IMR-90 (cell line): ENCODE measurements around the gene HASPIN. TPM values are rescaled to one million over a fixed set of nuclear protein-coding genes. Genes with fewer than 3 reads are reported as not detected.

Source experiments
- ATAC-seq: fragments of 200-7000 bp; cut with Tn5 transposase; 2 replicates; pipeline ENCODE4 v1.9.1; 2020; ENCODE audit warnings: low read depth, mild to moderate bottlenecking, moderate library complexity
- BruUV-seq: library from RNA; stranded (reverse); fragments of 400-500 nt; replicated peaks from 2 replicates; lab custom pipeline; 2021; lab: Mats Ljungman, UMichigan
- CTCF ChIA-PET: fragments of 300-600 bp; formaldehyde crosslinking; extraction: SDS; loops from one replicate; lab custom pipeline; 2021; ENCODE audit warnings: antibody characterized with exemption; lab: Yijun Ruan, JAX
- POLR2A ChIA-PET: fragments of 300-600 bp; sonication (Branson Sonifier 250); formaldehyde crosslinking; loops from one replicate; lab custom pipeline; 2022; ENCODE audit warnings: antibody characterized with exemption; ENCODE audit not compliant: unreplicated experiment; lab: Charles Lee
- DNase-seq: peaks from one replicate; pipeline ENCODE4 v3.0.0; 2013
- H2AFZ ChIP-seq: replicated peaks from 2 replicates; pipeline ENCODE3; 2013; ENCODE audit warnings: low read length, mild to moderate bottlenecking; ENCODE audit not compliant: poor library complexity
- H2AK5ac ChIP-seq: 2 replicates; pipeline ENCODE4 v1.6.1; 2013; ENCODE audit warnings: low read depth, low read length, inconsistent platforms
- H2AK9ac ChIP-seq: replicated peaks from 2 replicates; pipeline ENCODE3; 2013; ENCODE audit warnings: mild to moderate bottlenecking, low read depth, low read length, moderate library complexity; ENCODE audit not compliant: poor library complexity
- H2BK120ac ChIP-seq: 2 replicates; pipeline ENCODE4 v1.6.1; 2013; ENCODE audit warnings: low read depth, low read length, inconsistent platforms
- H2BK15ac ChIP-seq: 3 replicates; pipeline ENCODE4 v1.6.1; 2013; ENCODE audit warnings: low read depth, low read length, inconsistent platforms
- H2BK20ac ChIP-seq: 2 replicates; pipeline ENCODE4 v1.6.1; 2013; ENCODE audit warnings: low read depth, mild to moderate bottlenecking, inconsistent platforms, low read length, moderate library complexity
- H2BK5ac ChIP-seq: 2 replicates; pipeline ENCODE4 v1.6.1; 2013; ENCODE audit warnings: mild to moderate bottlenecking, low read depth, low read length, inconsistent platforms; ENCODE audit not compliant: poor library complexity, severe bottlenecking
- H3K14ac ChIP-seq: replicated peaks from 2 replicates; pipeline ENCODE4 v1.6.1; 2013; ENCODE audit warnings: low read depth, low read length, inconsistent platforms
- H3K18ac ChIP-seq: 2 replicates; pipeline ENCODE4 v1.6.1; 2013; ENCODE audit warnings: low read depth, low read length, control low read depth
- H3K23ac ChIP-seq: 2 replicates; pipeline ENCODE4 v1.6.1; 2013; ENCODE audit warnings: low read depth, low read length, inconsistent platforms
- H3K27ac ChIP-seq: 2 replicates; pipeline ENCODE4 v1.5.1; 2013; ENCODE audit warnings: mild to moderate bottlenecking, control low read depth, low read length; ENCODE audit not compliant: insufficient read depth
- H3K27me3 ChIP-seq: 2 replicates; pipeline ENCODE4 v1.6.1; 2013; ENCODE audit warnings: low read length; ENCODE audit not compliant: control insufficient read depth, insufficient read depth
- H3K36me3 ChIP-seq: 2 replicates; pipeline ENCODE4 v1.6.1; 2013; ENCODE audit warnings: low read length, mixed read lengths; ENCODE audit not compliant: control insufficient read depth, insufficient read depth
- H3K4ac ChIP-seq: 2 replicates; pipeline ENCODE4 v1.6.1; 2013; ENCODE audit warnings: low read depth, low read length, inconsistent platforms
- H3K4me1 ChIP-seq: 2 replicates; pipeline ENCODE4 v1.6.1; 2013; ENCODE audit warnings: low read length, mixed read lengths; ENCODE audit not compliant: control insufficient read depth, insufficient read depth
- H3K4me2 ChIP-seq: 2 replicates; pipeline ENCODE4 v1.6.1; 2013; ENCODE audit warnings: low read depth, mild to moderate bottlenecking, control low read depth, low read length, moderate library complexity
- H3K4me3 ChIP-seq: 2 replicates; pipeline ENCODE4 v1.5.1; 2013; ENCODE audit warnings: low read depth, mild to moderate bottlenecking, control low read depth, low read length, moderate library complexity; ENCODE audit not compliant: insufficient read depth
- H3K56ac ChIP-seq: 2 replicates; pipeline ENCODE4 v1.6.1; 2013; ENCODE audit warnings: low read length, inconsistent platforms; ENCODE audit not compliant: insufficient read depth; ENCODE audit errors: extremely low read depth
- H3K79me1 ChIP-seq, 2 experiments: 2 replicates each; pipeline ENCODE4 v1.6.1; 2013; ENCODE audit warnings: low read length in 2 of 2, inconsistent platforms in 1 of 2, low read depth in 1 of 2
- H3K9ac ChIP-seq: 2 replicates; pipeline ENCODE4 v1.6.1; 2013; ENCODE audit warnings: low read depth, low read length, control low read depth
- H3K9me1 ChIP-seq: 2 replicates; pipeline ENCODE4 v1.6.1; 2013; ENCODE audit warnings: low read length, inconsistent platforms; ENCODE audit not compliant: insufficient read depth
- H3K9me3 ChIP-seq: 2 replicates; pipeline ENCODE4 v1.6.1; 2013; ENCODE audit warnings: low read length; ENCODE audit not compliant: control insufficient read depth, insufficient read depth
- H4K20me1 ChIP-seq: 2 replicates; pipeline ENCODE4 v1.6.1; 2013; ENCODE audit warnings: low read length, inconsistent platforms; ENCODE audit not compliant: insufficient read depth
- H4K5ac ChIP-seq: 2 replicates; pipeline ENCODE4 v1.6.1; 2013; ENCODE audit warnings: mild to moderate bottlenecking, low read depth, low read length, control low read depth
- H4K8ac ChIP-seq, 2 experiments: 2 replicates each; pipeline ENCODE4 v1.6.1; 2013; ENCODE audit warnings: low read depth in 2 of 2, low read length in 2 of 2, control low read depth in 1 of 2, inconsistent platforms in 1 of 2
- H4K91ac ChIP-seq: 2 replicates; pipeline ENCODE4 v1.6.1; 2013; ENCODE audit warnings: low read depth, low read length, inconsistent platforms; ENCODE audit not compliant: insufficient read depth
- BHLHE40 ChIP-seq: fragments of 150-350 bp; IDR thresholded peaks from 2 replicates; pipeline ENCODE4 v1.6.1; 2016; ENCODE audit warnings: mild to moderate bottlenecking, low read depth, low read length
- CHD1 ChIP-seq: IDR thresholded peaks from 2 replicates; pipeline ENCODE4 v1.6.1; 2012; ENCODE audit warnings: low read depth, low read length, improper control_type of control experiment
- CTCF ChIP-seq: conservative IDR thresholded peaks from 2 replicates; pipeline ENCODE4 v1.5.1; 2012; ENCODE audit warnings: mild to moderate bottlenecking, low read depth, low read length, improper control_type of control experiment
- ELK1 ChIP-seq: fragments of 150-350 bp; IDR thresholded peaks from 2 replicates; pipeline ENCODE4 v1.6.1; 2016; ENCODE audit warnings: low read depth, mild to moderate bottlenecking, low read length, moderate library complexity, borderline replicate concordance
- FOS ChIP-seq: fragments of 150-350 bp; IDR thresholded peaks from 2 replicates; pipeline ENCODE4 v1.6.1; 2016; ENCODE audit warnings: low read depth, low read length
- NFE2L2 ChIP-seq: fragments of 150-350 bp; IDR thresholded peaks from 2 replicates; pipeline ENCODE4 v1.6.1; 2016; ENCODE audit warnings: low read depth, mild to moderate bottlenecking, low read length
- POLR2A ChIP-seq: IDR thresholded peaks from 2 replicates; pipeline ENCODE4 v1.6.1; 2012; ENCODE audit warnings: mild to moderate bottlenecking, low read depth, low read length
- RCOR1 ChIP-seq: IDR thresholded peaks from 2 replicates; pipeline ENCODE4 v1.6.1; 2012; ENCODE audit warnings: mild to moderate bottlenecking, low read length, improper control_type of control experiment; ENCODE audit not compliant: insufficient replicate concordance
- USF2 ChIP-seq: fragments of 150-350 bp; IDR thresholded peaks from 2 replicates; pipeline ENCODE4 v1.6.1; 2017; ENCODE audit warnings: mild to moderate bottlenecking, antibody characterized with exemption, low read length, low read depth
- WGBS, 2 experiments: methylation state at CpG; one replicate each; pipeline versions ENCODE4 v1.1.5 to v1.1.7; 2013; ENCODE audit warnings: missing lambda C conversion rate in 2 of 2; ENCODE audit not compliant: insufficient read length in 1 of 2; ENCODE audit errors: extremely low coverage in 2 of 2; 5-methylcytosine and 5-hydroxymethylcytosine counted together
- dilution Hi-C: fragments of 300-500 bp; cut with HindIII; formaldehyde crosslinking; loops from one replicate; pipeline ENCODE4 v1.14.3; 2018; ENCODE audit warnings: low sequenced_read_pairs; ENCODE audit not compliant: unreplicated experiment
- in situ Hi-C: fragments of 300-500 bp; cut with MboI; formaldehyde crosslinking; loops from 3 replicates; pipeline ENCODE4 v1.14.3; 2019; ENCODE audit warnings: low sequenced_read_pairs, inconsistent platforms, mixed read lengths
- intact Hi-C: fragments of 100-400 bp; cut with micrococcal nuclease; formaldehyde crosslinking; loops from 2 replicates; pipeline ENCODE4 v1.10.0; 2022
- polyA plus RNA-seq, 3 experiments: library from polyadenylated mRNA; depleted of rRNA; stranded (reverse); fragments of >200 nt; gene quantifications; 2 replicates each; pipeline ENCODE4 v1.2.3, GENCODE V29; 2012; ENCODE audit warnings: low replicate concordance in 1 of 3
- total RNA-seq: library from RNA; depleted of rRNA; stranded (reverse); fragments of >200 nt; gene quantifications from 2 replicates; pipeline ENCODE4 v1.2.3, GENCODE V29; 2012

The HASPIN gene
- total and polyA plus RNA-seq, 2 of the 4 experiments (the other 2 are of a cell fraction) = 2.2 to 4.3 TPM

- no TSS peak for BruUV-seq
- Histone ChIP-seq H3K36me3 (no peaks in the 10 kb centered on the region), H2AK5ac (no peak overlapping the region), H3K9me3 (peaks cover 5% of the 10 kb centered on the region), H3K4me1 (no peaks in the 10 kb centered on the region), H3K14ac (no peak overlapping the region), H2BK15ac (no peak overlapping the region), H3K23ac (no peak overlapping the region), H3K4me3 (no peak overlapping the region), H3K4me2 (no peak overlapping the region), H3K4ac (no peak overlapping the region), H3K9me1 (no peaks in the 10 kb centered on the region), H3K79me1 (no peaks in the 10 kb centered on the region), H4K8ac (no peak overlapping the region), H3K18ac (no peak overlapping the region), H2BK5ac (no peak overlapping the region), H3K27ac (no peak overlapping the region), H2BK20ac (no peak overlapping the region), H4K20me1 (no peaks in the 10 kb centered on the region), H3K56ac (no peak overlapping the region), H3K9ac (no peak overlapping the region), H2BK120ac (no peak overlapping the region), H4K5ac (no peak overlapping the region), H2AK9ac (no peak overlapping the region), H4K91ac (no peak overlapping the region), H2AFZ (no peak overlapping the region), H3K27me3 (peaks cover 46% of the 10 kb centered on the region)
- WGBS, 2 experiments = 31% methylated on average over 12 of the region's 56 CpGs; no CpG with 5 or more reads in 1 of the 2 experiments
- intact Hi-C loops (no loop called here), dilution Hi-C loops (no loop called here), in situ Hi-C loops (no loop called here)
- TF ChIP-seq BHLHE40 (no peak), USF2 (peak; percentile 14; the same call in 1 of the 2 replicates), CTCF (no peak), POLR2A (no peak), CHD1 (no peak), FOS (no peak), NFE2L2 (no peak), ELK1 (no peak), RCOR1 (no peak)
- no peak for DNase-seq
- ChIA-PET POLR2A (no interaction called here), CTCF (no interaction called here)
- no peak for ATAC-seq
These were observed 31.0 kb downstream of the HASPIN start for GRCh38 chr17:3754458-3755334.
